HEK293 (cell line): ENCODE measurements around the gene NEGR1.

Experiments used
- CTCF ChIA-PET: fragments of 350-600 bp; formaldehyde crosslinking; extraction: SDS; loops from one replicate; lab custom pipeline; 2021; ENCODE audit warnings: antibody characterized with exemption; lab: Yijun Ruan, JAX
- POLR2A ChIA-PET: fragments of 300-600 bp; formaldehyde crosslinking; extraction: SDS; loops from one replicate; lab custom pipeline; 2020; ENCODE audit warnings: antibody characterized with exemption, inconsistent platforms; lab: Yijun Ruan, JAX
- H3K27ac ChIP-seq: fragments of 200-500 bp; sonication (Bioruptor generic); 2 replicates; pipeline ENCODE4 v1.5.1; 2014; ENCODE audit warnings: low read depth, low read length, control low read depth, inconsistent platforms; ENCODE audit errors: extremely low read depth
- H3K36me3 ChIP-seq, 2 experiments: fragments of 200-500 bp in 1 of 2; sonication (Bioruptor generic) in 1 of 2; 1 replicate in 1 of 2; 2 replicates in 1 of 2; pipeline ENCODE4 v1.5.1; 2014 to 2017; ENCODE audit warnings: inconsistent platforms in 2 of 2, low read length in 2 of 2; ENCODE audit not compliant: control insufficient read depth in 2 of 2, insufficient read depth in 1 of 2
- H3K4me1 ChIP-seq: fragments of 200-500 bp; sonication (Bioruptor generic); 2 replicates; pipeline ENCODE4 v1.5.1; 2014; ENCODE audit warnings: mild to moderate bottlenecking, low read length, inconsistent platforms; ENCODE audit not compliant: control insufficient read depth, insufficient read depth
- H3K4me3 ChIP-seq: 2 replicates; pipeline ENCODE4 v1.5.1; 2011; ENCODE audit warnings: low read depth, mild to moderate bottlenecking, control low read depth, low read length, moderate library complexity
- H3K9me3 ChIP-seq: fragments of 200-500 bp; sonication (Bioruptor generic); 2 replicates; pipeline ENCODE4 v1.5.1; 2014; ENCODE audit warnings: low read depth, low read length, inconsistent platforms; ENCODE audit not compliant: control insufficient read depth, insufficient read depth
- CTCF ChIP-seq: fragments of 450-650 bp; formaldehyde crosslinking; IDR thresholded peaks from 2 replicates; pipeline ENCODE4 v1.5.1; 2016; ENCODE audit warnings: missing biosample characterization, missing genetic modification characterization
- HIC1 ChIP-seq: fragments of 450-650 bp; formaldehyde crosslinking; IDR thresholded peaks from 2 replicates; pipeline ENCODE4 v1.5.1; 2016; ENCODE audit warnings: missing biosample characterization, missing genetic modification characterization
- KLF16 ChIP-seq: fragments of 450-650 bp; formaldehyde crosslinking; IDR thresholded peaks from 2 replicates; pipeline ENCODE4 v1.5.1; 2017; ENCODE audit warnings: missing biosample characterization, missing genetic modification characterization
- REST ChIP-seq: fragments of 450-650 bp; formaldehyde crosslinking; IDR thresholded peaks from 2 replicates; pipeline ENCODE4 v1.5.1; 2016; ENCODE audit warnings: missing biosample characterization, missing genetic modification characterization
- SP7 ChIP-seq: fragments of 450-650 bp; formaldehyde crosslinking; IDR thresholded peaks from 2 replicates; pipeline ENCODE4 v1.5.1; 2016; ENCODE audit warnings: missing biosample characterization, missing genetic modification characterization
- ZBTB6 ChIP-seq: fragments of 450-650 bp; formaldehyde crosslinking; IDR thresholded peaks from 2 replicates; pipeline ENCODE4 v1.5.1; 2017; ENCODE audit warnings: missing biosample characterization, missing genetic modification characterization
- ZNF174 ChIP-seq: fragments of 450-650 bp; formaldehyde crosslinking; IDR thresholded peaks from 2 replicates; pipeline ENCODE4 v1.5.0; 2017; ENCODE audit warnings: missing biosample characterization, mild to moderate bottlenecking, missing genetic modification characterization
- ZNF223 ChIP-seq: fragments of 450-650 bp; formaldehyde crosslinking; IDR thresholded peaks from 2 replicates; pipeline ENCODE4 v1.5.1; 2016; ENCODE audit warnings: missing biosample characterization, missing genetic modification characterization
- ZNF239 ChIP-seq: fragments of 450-650 bp; formaldehyde crosslinking; IDR thresholded peaks from 2 replicates; pipeline ENCODE4 v1.5.1; 2016; ENCODE audit warnings: missing biosample characterization, missing genetic modification characterization
- ZNF266 ChIP-seq: fragments of 450-650 bp; formaldehyde crosslinking; IDR thresholded peaks from 2 replicates; pipeline ENCODE4 v1.5.1; 2016; ENCODE audit warnings: missing biosample characterization, missing genetic modification characterization, low read depth
- ZNF280C ChIP-seq: fragments of 450-650 bp; formaldehyde crosslinking; IDR thresholded peaks from 2 replicates; pipeline ENCODE4 v1.5.1; 2016; ENCODE audit warnings: missing biosample characterization, missing genetic modification characterization
- ZNF302 ChIP-seq: fragments of 450-650 bp; formaldehyde crosslinking; IDR thresholded peaks from 2 replicates; pipeline ENCODE4 v1.5.1; 2016; ENCODE audit warnings: missing biosample characterization, missing genetic modification characterization, low read depth
- ZNF324 ChIP-seq: fragments of 450-650 bp; formaldehyde crosslinking; IDR thresholded peaks from 2 replicates; pipeline ENCODE4 v1.5.1; 2016; ENCODE audit warnings: missing biosample characterization, missing genetic modification characterization
- ZNF391 ChIP-seq: fragments of 450-650 bp; formaldehyde crosslinking; IDR thresholded peaks from 2 replicates; pipeline ENCODE4 v1.5.1; 2016; ENCODE audit warnings: low read depth, missing biosample characterization, missing genetic modification characterization, borderline replicate concordance
- ZNF610 ChIP-seq: fragments of 450-650 bp; formaldehyde crosslinking; IDR thresholded peaks from 2 replicates; pipeline ENCODE4 v1.5.1; 2016; ENCODE audit warnings: missing biosample characterization, missing genetic modification characterization, borderline replicate concordance
- ZNF639 ChIP-seq: fragments of 450-650 bp; formaldehyde crosslinking; IDR thresholded peaks from 2 replicates; pipeline ENCODE4 v1.5.1; 2016; ENCODE audit warnings: missing biosample characterization, missing genetic modification characterization
- ZNF660 ChIP-seq: fragments of 450-650 bp; IDR thresholded peaks from 2 replicates; pipeline ENCODE4 v1.5.1; 2018; ENCODE audit warnings: missing biosample characterization, mild to moderate bottlenecking, missing genetic modification characterization
- ZNF701 ChIP-seq: fragments of 450-650 bp; formaldehyde crosslinking; IDR thresholded peaks from 2 replicates; pipeline ENCODE4 v1.5.1; 2016; ENCODE audit warnings: missing biosample characterization, missing genetic modification characterization
- ZNF776 ChIP-seq: fragments of 450-650 bp; formaldehyde crosslinking; IDR thresholded peaks from 2 replicates; pipeline ENCODE4 v1.5.0; 2017; ENCODE audit warnings: missing biosample characterization, missing genetic modification characterization, borderline replicate concordance
- ZNF792 ChIP-seq: fragments of 450-650 bp; formaldehyde crosslinking; IDR thresholded peaks from 2 replicates; pipeline ENCODE4 v1.5.1; 2016; ENCODE audit warnings: missing biosample characterization, missing genetic modification characterization

The NEGR1 gene

GRCh38 chr1:71743862-71744261 lies 538.5 kb downstream of the NEGR1 start (continued):
- TF ChIP-seq HIC1 (tag by site-specific recombination) (no peak), ZNF266 (no peak), ZNF324 (tag by site-specific recombination) (no peak), ZNF639 (tag by site-specific recombination) (no peak), ZNF223 (tag by site-specific recombination) (no peak), ZNF610 (tag by site-specific recombination) (no peak)

- no peaks in the 10 kb centered on the region for H3K9me3 ChIP-seq
- H3K36me3 ChIP-seq = no peaks in the 10 kb centered on the region
- H3K27ac ChIP-seq = no peak overlapping the region
- H3K4me3 ChIP-seq = no peak overlapping the region
- POLR2A ChIA-PET = no interaction called here
- H3K4me1 ChIP-seq = no peaks in the 10 kb centered on the region
- no peak for TF ChIP-seq ZNF701 (tag by site-specific recombination)
- no peak for TF ChIP-seq KLF16 (tag by site-specific recombination)
- TF ChIP-seq ZNF639 (tag by site-specific recombination) = no peak
- no peak for TF ChIP-seq ZNF280C (tag by site-specific recombination)
- TF ChIP-seq ZNF660 (tag by site-specific recombination) = no peak
- TF ChIP-seq ZNF776 (tag by site-specific recombination) = no peak
- TF ChIP-seq ZNF391 (tag by site-specific recombination) = no peak
- TF ChIP-seq ZNF302 (tag by site-specific recombination) = no peak
- CTCF ChIA-PET = no interaction called here
Observed at GRCh38 chr1:71738910-71739309, 543.4 kb downstream of the NEGR1 start.

GRCh38 chr1:71738256-71738655 lies 544.1 kb downstream of the NEGR1 start:
- no peaks in the 10 kb centered on the region for H3K4me1 ChIP-seq
- H3K4me3 ChIP-seq = no peak overlapping the region
- CTCF ChIA-PET = no interaction called here
- POLR2A ChIA-PET = no interaction called here
- H3K36me3 ChIP-seq = no peaks in the 10 kb centered on the region
- no peaks in the 10 kb centered on the region for H3K9me3 ChIP-seq
- H3K27ac ChIP-seq = no peak overlapping the region
- TF ChIP-seq ZNF174 (tag by site-specific recombination) (no peak), ZNF792 (tag by site-specific recombination) (no peak), REST (tag by site-specific recombination) (no peak), ZNF239 (tag by site-specific recombination) (no peak), SP7 (tag by site-specific recombination) (no peak), ZBTB6 (tag by site-specific recombination) (no peak), CTCF (tag by site-specific recombination) (no peak)
